Activated T-cell treated with anti-CD3 and anti-CD28 coated beads, Interleukin-2, amount 50 U/mL, for 72 hours (primary cell): Measurements from ENCODE around the gene SLC25A41. TPM values are rescaled to one million over a fixed set of nuclear protein-coding genes. Genes with fewer than 3 reads are reported as not detected.
"Not testable (repeated sequence)": the region's sequence is repeated elsewhere in the genome, so short reads cannot be mapped to it uniquely, and the experiment has no call there.

Experiments used
- ATAC-seq, 2 donors: fragments of 150-1000 bp; cut with Tn5 transposase; replicated peaks in 1 of 2; 2 replicates each; pipeline ENCODE4 v1.10.0; 2021; ENCODE audit warnings: moderate library complexity in 2 of 2, mild to moderate bottlenecking in 1 of 2
- DNase-seq, 2 donors: peaks; one replicate each; pipeline ENCODE4 v3.0.0; 2021 to 2022; ENCODE audit warnings: mixed read lengths in 1 of 2
- H3K27ac Mint-ChIP-seq: one replicate; pipeline ENCODE4 v1.8.0; 2022; ENCODE audit warnings: mild to moderate bottlenecking, moderate library complexity, mixed read lengths
- H3K27me3 Mint-ChIP-seq: one replicate; pipeline ENCODE4 v1.8.0; 2022; ENCODE audit warnings: low read depth, mixed read lengths
- H3K36me3 Mint-ChIP-seq, 2 donors: one replicate each; pipeline ENCODE4 v1.8.0; 2022; ENCODE audit warnings: mixed read lengths in 2 of 2, mild to moderate bottlenecking in 1 of 2; ENCODE audit not compliant: insufficient read depth in 2 of 2
- H3K4me1 Mint-ChIP-seq: one replicate; pipeline ENCODE4 v1.8.0; 2022; ENCODE audit warnings: low read depth, mixed read lengths
- H3K4me3 Mint-ChIP-seq, 2 donors: one replicate each; pipeline ENCODE4 v1.8.0; 2022; ENCODE audit warnings: mild to moderate bottlenecking in 2 of 2, mixed read lengths in 2 of 2, moderate library complexity in 2 of 2
- H3K9me3 Mint-ChIP-seq, 2 donors: one replicate each; pipeline ENCODE4 v1.8.0; 2022; ENCODE audit warnings: mixed read lengths in 2 of 2
- total RNA-seq, 2 donors: library from RNA; stranded (reverse); gene quantifications; one replicate each; pipeline ENCODE4 v1.2.3, GENCODE V29; 2022

The SLC25A41 gene
- total RNA-seq, 2 donors from 2014 or later, result 0.16 to 0.58 TPM

- no peak overlapping the region for H3K4me3 Mint-ChIP-seq
- H3K27ac Mint-ChIP-seq, result no peak overlapping the region
- H3K27me3 Mint-ChIP-seq, result no peaks in the 10 kb centered on the region
- no peaks in the 10 kb centered on the region for H3K36me3 Mint-ChIP-seq
- no peaks in the 10 kb centered on the region for H3K4me1 Mint-ChIP-seq
- ATAC-seq (no peak), DNase-seq (no peak)
- no peaks in the 10 kb centered on the region for H3K9me3 Mint-ChIP-seq
These were observed 31.5 kb downstream of the SLC25A41 start for GRCh38 chr19:6402058-6402457.

GRCh38 chr19:6400062-6400944, 33.3 kb downstream of the SLC25A41 start:
- H3K27ac Mint-ChIP-seq, H3K27me3 Mint-ChIP-seq, H3K4me3 Mint-ChIP-seq, H3K9me3 Mint-ChIP-seq, DNase-seq, ATAC-seq, H3K4me1 Mint-ChIP-seq, H3K36me3 Mint-ChIP-seq: not testable (repeated sequence)

- Mint-ChIP-seq H3K27ac (no peak overlapping the region), H3K4me3 (no peak overlapping the region), H3K4me1 (peaks cover 22% of the 10 kb centered on the region), H3K27me3 (no peaks in the 10 kb centered on the region), H3K36me3 (peaks cover 1 to 3% of the 10 kb centered on the region in 2 donors), H3K9me3 (no peaks in the 10 kb centered on the region)
- ATAC-seq (no peak), DNase-seq (no peak)
These were observed 37.3 kb downstream of the SLC25A41 start for GRCh38 chr19:6396305-6396704.

GRCh38 chr19:6394831-6395230, 38.7 kb downstream of the SLC25A41 start:
- Mint-ChIP-seq H3K4me3 (peak overlapping the region; percentile 36 to 66), H3K9me3 (no peaks in the 10 kb centered on the region), H3K27ac (no peak overlapping the region), H3K36me3 (peaks cover 4 to 6% of the 10 kb centered on the region in 2 donors), H3K27me3 (no peaks in the 10 kb centered on the region), H3K4me1 (peaks cover 28% of the 10 kb centered on the region)
- no peak for ATAC-seq
- no peak for DNase-seq

- Mint-ChIP-seq H3K27me3 (no peaks in the 10 kb centered on the region), H3K4me1 (peaks cover 28% of the 10 kb centered on the region), H3K36me3 (peaks cover 4 to 7% of the 10 kb centered on the region in 2 donors), H3K27ac (peak overlapping the region; percentile 99), H3K9me3 (no peaks in the 10 kb centered on the region), H3K4me3 (peak overlapping the region; percentile 90 to 96)
- ATAC-seq (no peak), DNase-seq (peak in 1 of 2 donors; percentile 76)
These were observed 39.6 kb downstream of the SLC25A41 start for GRCh38 chr19:6393983-6394412.

- Mint-ChIP-seq H3K4me3 (peak within 1 kb of the TSS; percentile 90 to 96), H3K27ac (peak within 1 kb of the TSS; percentile 99), H3K9me3 (no peaks in the 10 kb centered on the region), H3K27me3 (no peaks in the 10 kb centered on the region), H3K4me1 (peaks cover 28% of the 10 kb centered on the region), H3K36me3 (peaks cover 5 to 9% of the 10 kb centered on the region in 2 donors)
- DNase-seq (peak; percentile 91 to 92), ATAC-seq (peak; percentile 91)
These were observed 40.2 kb downstream of the SLC25A41 start, which contains the start of gene GTF2F1 for GRCh38 chr19:6393074-6393982. Gene GTF2F1, minus strand, starts transcription at chr19:6393164. Its CDS starts 169 bp downstream, at chr19:6392995.

- H3K36me3 Mint-ChIP-seq, result peaks cover 7 to 13% of the 10 kb centered on the region in 2 donors
- H3K27ac Mint-ChIP-seq, result peak overlapping the region; percentile 99
- H3K4me3 Mint-ChIP-seq, result peak overlapping the region; percentile 90 to 96
- ATAC-seq (no peak), DNase-seq (no peak)
- H3K4me1 Mint-ChIP-seq, result peaks cover 28% of the 10 kb centered on the region
- no peaks in the 10 kb centered on the region for H3K27me3 Mint-ChIP-seq
- H3K9me3 Mint-ChIP-seq, result no peaks in the 10 kb centered on the region
These were observed 41.1 kb downstream of the SLC25A41 start for GRCh38 chr19:6392221-6393073.

GRCh38 chr19:6387372-6387771, 46.2 kb downstream of the SLC25A41 start:
- H3K27me3 Mint-ChIP-seq, result no peaks in the 10 kb centered on the region
- peaks cover 7 to 29% of the 10 kb centered on the region in 2 donors for H3K36me3 Mint-ChIP-seq
- no peak for ATAC-seq
- H3K4me1 Mint-ChIP-seq, result peaks cover 16% of the 10 kb centered on the region
- no peak for DNase-seq
- no peaks in the 10 kb centered on the region for H3K9me3 Mint-ChIP-seq
- no peak overlapping the region for H3K27ac Mint-ChIP-seq
- no peak overlapping the region for H3K4me3 Mint-ChIP-seq

- Mint-ChIP-seq H3K27ac (no peak overlapping the region), H3K4me1 (no peaks in the 10 kb centered on the region), H3K27me3 (no peaks in the 10 kb centered on the region), H3K9me3 (no peaks in the 10 kb centered on the region), H3K36me3 (peaks cover 9 to 30% of the 10 kb centered on the region in 2 donors), H3K4me3 (no peak overlapping the region)
- ATAC-seq (no peak), DNase-seq (no peak)
These were observed 49.2 kb downstream of the SLC25A41 start for GRCh38 chr19:6384381-6384780.

GRCh38 chr19:6383188-6383587, 50.4 kb downstream of the SLC25A41 start:
- DNase-seq, result no peak
- Mint-ChIP-seq H3K27ac (no peak overlapping the region), H3K4me1 (no peaks in the 10 kb centered on the region), H3K4me3 (no peak overlapping the region), H3K9me3 (no peaks in the 10 kb centered on the region), H3K27me3 (no peaks in the 10 kb centered on the region), H3K36me3 (peaks cover 6 to 30% of the 10 kb centered on the region in 2 donors)
- ATAC-seq, result no peak

GRCh38 chr19:6381030-6381750, 52.4 kb downstream of the SLC25A41 start:
- Mint-ChIP-seq H3K4me1 (no peaks in the 10 kb centered on the region), H3K36me3 (peaks cover 6 to 25% of the 10 kb centered on the region in 2 donors), H3K9me3 (no peaks in the 10 kb centered on the region), H3K27ac (no peak overlapping the region), H3K27me3 (no peaks in the 10 kb centered on the region), H3K4me3 (no peak overlapping the region)
- DNase-seq (no peak), ATAC-seq (no peak)

GRCh38 chr19:6379744-6380143, 53.8 kb downstream of the SLC25A41 start:
- Mint-ChIP-seq H3K4me3 (no peak overlapping the region), H3K9me3 (no peaks in the 10 kb centered on the region), H3K27ac (no peak overlapping the region), H3K27me3 (no peaks in the 10 kb centered on the region), H3K4me1 (no peaks in the 10 kb centered on the region), H3K36me3 (peaks cover 6 to 18% of the 10 kb centered on the region in 2 donors)
- DNase-seq, result no peak
- no peak for ATAC-seq
